K562 (cell line): ENCODE data around the gene MYO1B. TPM values are rescaled to one million over a fixed set of nuclear protein-coding genes. Genes with fewer than 3 reads are reported as not detected.

ENCODE experiments used
- ATAC-seq: fragments of 200-7000 bp; cut with Tn5 transposase; 3 replicates; pipeline ENCODE4 v1.9.1; 2020; ENCODE audit warnings: moderate library complexity
- BruUV-seq: library from RNA; stranded (reverse); fragments of 400-500 nt; replicated peaks from 2 replicates; lab custom pipeline; 2021; lab: Mats Ljungman, UMichigan
- CTCF ChIA-PET: fragments of 300-600 bp; formaldehyde crosslinking; extraction: SDS; loops from one replicate; lab custom pipeline; 2021; ENCODE audit warnings: low intra/inter-chr PET ratio; lab: Yijun Ruan, JAX
- POLR2A ChIA-PET: fragments of 300-600, 350-650 bp; sonication (Branson Sonifier 250); formaldehyde crosslinking; extraction: SDS; loops from one replicate; lab custom pipeline; 2021; ENCODE audit warnings: antibody characterized with exemption, inconsistent platforms; lab: Yijun Ruan, JAX
- DNase-seq, 4 experiments: peaks; one replicate each; pipeline versions ENCODE4 v3.0.0 to v3.0.0-alpha.2; 2011 to 2018; ENCODE audit warnings: low spot score in 3 of 4, mixed read lengths in 3 of 4; ENCODE audit errors: extremely low read depth in 1 of 4
- FAIRE-seq: peaks from 2 replicates; lab custom pipeline; 2011; peaks lifted over from hg19 to GRCh38; lab: Jason Lieb, UNC
- H2AFZ ChIP-seq: 2 replicates; pipeline ENCODE4 v1.6.0; 2011; ENCODE audit warnings: low read depth, low read length, control low read depth, inconsistent platforms
- H3K27ac ChIP-seq: fragments of 200-600 bp; 3 replicates; pipeline ENCODE4 v1.8.0; 2011; ENCODE audit warnings: low read depth, mild to moderate bottlenecking, control low read depth, inconsistent platforms, low read length, moderate library complexity, mixed read lengths; ENCODE audit errors: extremely low read depth
- H3K27me3 ChIP-seq, 2 experiments: fragments of 300-600 bp in 1 of 2; 2 replicates in 1 of 2; 3 replicates in 1 of 2; pipeline versions ENCODE4 v1.6.0 to v1.8.0; 2011; ENCODE audit warnings: inconsistent platforms in 2 of 2, low read length in 2 of 2, mild to moderate bottlenecking in 1 of 2, mixed read lengths in 1 of 2, moderate library complexity in 1 of 2; ENCODE audit not compliant: control insufficient read depth in 2 of 2, insufficient read depth in 2 of 2
- H3K36me3 ChIP-seq: fragments of 300-600 bp; 3 replicates; pipeline ENCODE4 v1.8.0; 2011; ENCODE audit warnings: mild to moderate bottlenecking, low read length, inconsistent platforms; ENCODE audit not compliant: control insufficient read depth, insufficient read depth
- H3K4me1 ChIP-seq, 2 experiments: fragments of 200-600 bp in 1 of 2; replicated peaks in 1 of 2; 2 replicates in 1 of 2; 3 replicates in 1 of 2; pipeline versions ENCODE4 v1.5.1 to v1.8.0; 2011; ENCODE audit warnings: inconsistent platforms in 2 of 2, low read length in 2 of 2, mild to moderate bottlenecking in 1 of 2, mixed read lengths in 1 of 2, moderate library complexity in 1 of 2; ENCODE audit not compliant: control insufficient read depth in 2 of 2, insufficient read depth in 2 of 2
- H3K4me2 ChIP-seq: 2 replicates; pipeline ENCODE4 v1.6.1; 2011; ENCODE audit warnings: low read length, control low read depth, inconsistent platforms, mixed read lengths; ENCODE audit not compliant: insufficient read depth
- H3K4me3 ChIP-seq: fragments of 200-600 bp; sonication (generic), shearing (Covaris generic); 2 replicates; pipeline ENCODE4 v1.5.1; 2016; ENCODE audit warnings: control low read depth, inconsistent platforms
- H3K79me2 ChIP-seq: fragments of 200-600 bp; 3 replicates; pipeline ENCODE4 v1.8.0; 2011; ENCODE audit warnings: low read length, inconsistent platforms; ENCODE audit not compliant: control insufficient read depth, insufficient read depth
- H3K9ac ChIP-seq, 2 experiments: 2 replicates each; pipeline versions ENCODE4 v1.6.0 to v1.6.1; 2011; ENCODE audit warnings: low read depth in 2 of 2, low read length in 2 of 2, control low read depth in 1 of 2, inconsistent platforms in 1 of 2, mild to moderate bottlenecking in 1 of 2, mixed read lengths in 1 of 2; ENCODE audit not compliant: insufficient read depth in 1 of 2
- H3K9me1 ChIP-seq: one replicate; pipeline ENCODE4 v1.6.0; 2011; ENCODE audit warnings: inconsistent platforms, mild to moderate bottlenecking, low read length, moderate library complexity; ENCODE audit not compliant: control insufficient read depth, insufficient read depth
- H3K9me3 ChIP-seq: replicated peaks from 2 replicates; pipeline ENCODE4 v1.5.1; 2011; ENCODE audit warnings: low read depth, low read length, inconsistent platforms; ENCODE audit not compliant: control insufficient read depth, insufficient read depth
- H4K20me1 ChIP-seq: replicated peaks from 2 replicates; pipeline ENCODE4 v1.6.1; 2011; ENCODE audit warnings: low read length, inconsistent platforms, mixed read lengths; ENCODE audit not compliant: control insufficient read depth, insufficient read depth
- EGR1 ChIP-seq: fragments of 450-650 bp; conservative IDR thresholded peaks from 2 replicates; pipeline ENCODE4 v1.6.1; 2017; ENCODE audit warnings: mild to moderate bottlenecking
- ZBTB43 ChIP-seq: sonication (generic); formaldehyde crosslinking; IDR thresholded peaks from 2 replicates; pipeline ENCODE4 v1.8.0; 2023; ENCODE audit warnings: mild to moderate bottlenecking, missing genetic modification reagents
- ZKSCAN3 ChIP-seq: fragments of 250-450 bp; sonication (Bioruptor Pico); IDR thresholded peaks from 2 replicates; pipeline ENCODE4 v1.4.0; 2020
- ZNF695 ChIP-seq: fragments of 450-650 bp; formaldehyde crosslinking; IDR thresholded peaks from 2 replicates; pipeline ENCODE4 v1.4.0; 2020; ENCODE audit warnings: mild to moderate bottlenecking, moderate library complexity
- WGBS: fragments of 100-300 bp; shearing (Covaris generic); methylation state at CpG from one replicate; pipeline ENCODE4 v1.1.6; 2016; ENCODE audit warnings: low coverage, mixed read lengths; ENCODE audit not compliant: insufficient coverage; ENCODE audit errors: missing lambda C conversion rate; 5-methylcytosine and 5-hydroxymethylcytosine counted together
- in situ Hi-C: fragments of 300-500 bp; cut with MboI; formaldehyde crosslinking; loops from 4 replicates; pipeline ENCODE4 v1.15.0; 2018; ENCODE audit warnings: inconsistent platforms, mixed read lengths
- intact Hi-C: fragments of 100-400 bp; cut with micrococcal nuclease; formaldehyde crosslinking; loops from 2 replicates; pipeline ENCODE4 v1.14.2; 2022
- polyA plus RNA-seq, 8 experiments: library from polyadenylated mRNA; depleted of rRNA in 4 of 8; stranded (reverse) in 5 of 8; unstranded in 3 of 8; fragments of >200 nt; fragmentation: Nextera tagmentation in 2 of 8; fragmentation: Illumina TruSeq in 1 of 8; extraction: Ambion mirVana in 2 of 8; extraction: Trizol in 1 of 8; gene quantifications; 2 replicates each; pipeline versions ENCODE4 v1.2.1 to v1.2.3, GENCODE V29; 2011 to 2014; ENCODE audit warnings: inconsistent platforms in 1 of 8, missing spikeins in 1 of 8
- total RNA-seq, 7 experiments: library from RNA; depleted of rRNA in 6 of 7; stranded (reverse); fragments of >200 nt in 6 of 7; fragmentation: Illumina TruSeq in 2 of 7; extraction: Trizol in 2 of 7; gene quantifications; 2 replicates each; pipeline versions ENCODE4 v1.2.1 to v1.2.3, GENCODE V29; 2011 to 2021; ENCODE audit warnings: low replicate concordance in 1 of 7

MYO1B gene
- total and polyA plus RNA-seq, 9 of the 15 experiments (the other 6 are each of a cell fraction or from before 2014, with no cell fraction given), result 0.04 to 0.33 (median 0.20) TPM; not detected in 5

GRCh38 chr2:191296083-191297006 lies 51.1 kb downstream of the MYO1B start:
- ATAC-seq, result no peak
- Histone ChIP-seq H3K4me2 (no peak overlapping the region), H3K79me2 (no peaks in the 10 kb centered on the region), H3K4me1 (no peaks in the 10 kb centered on the region), H4K20me1 (no peaks in the 10 kb centered on the region), H3K27ac (no peak overlapping the region), H2AFZ (no peak overlapping the region), H3K27me3 (no peaks in the 10 kb centered on the region), H3K36me3 (no peaks in the 10 kb centered on the region), H3K9me1 (no peaks in the 10 kb centered on the region)
- in situ Hi-C loops (no loop called here), intact Hi-C loops (no loop called here)
- TF ChIP-seq ZKSCAN3 (CRISPR knock-in tag) (no peak), EGR1 (no peak), ZNF695 (CRISPR knock-in tag) (no peak), ZBTB43 (CRISPR knock-in tag) (no peak)
- TF ChIP-seq, all 486 proteins: peak for 0
- 0% methylated on average over 8 of the region's 8 CpGs for WGBS
- DNase-seq, result no peak
- Histone ChIP-seq H3K9ac (no peak overlapping the region), H3K4me3 (no peak overlapping the region), H3K9me3 (no peaks in the 10 kb centered on the region)
- no TSS peak for BruUV-seq
- ChIA-PET CTCF (no interaction called here), POLR2A (no interaction called here)
- FAIRE-seq, result no peak
